Upper lobe of right lung (tissue), 1 donor: ENCODE results near the gene MKS1. TPM values are rescaled to one million over a fixed set of nuclear protein-coding genes. Genes with fewer than 3 reads are reported as not detected.

Source experiments
- ATAC-seq: fragments of 200-7000 bp; cut with Tn5 transposase; one replicate; pipeline ENCODE4 v1.9.1; 2020; ENCODE audit warnings: mild to moderate bottlenecking, moderate library complexity
- DNase-seq: peaks from one replicate; pipeline ENCODE4 v3.0.0-alpha.2; 2020
- H3K27ac ChIP-seq: fragments of 200-600 bp; one replicate; pipeline ENCODE4 v1.8.0; 2022
- H3K27me3 ChIP-seq: fragments of 200-600 bp; one replicate; pipeline ENCODE4 v1.8.0; 2022; ENCODE audit warnings: mild to moderate bottlenecking
- H3K36me3 ChIP-seq: fragments of 200-600 bp; one replicate; pipeline ENCODE4 v1.8.0; 2022
- H3K4me1 ChIP-seq: fragments of 200-600 bp; one replicate; pipeline ENCODE4 v1.8.0; 2022
- H3K4me3 ChIP-seq: fragments of 200-600 bp; one replicate; pipeline ENCODE4 v1.8.0; 2022; ENCODE audit warnings: mild to moderate bottlenecking
- H3K9me3 ChIP-seq: fragments of 200-600 bp; one replicate; pipeline ENCODE4 v1.8.0; 2022
- CTCF ChIP-seq: fragments of 200-600 bp; IDR thresholded peaks from one replicate; pipeline ENCODE4 v1.8.0; 2022; ENCODE audit warnings: antibody characterized with exemption
- intact Hi-C: fragments of 100-400 bp; cut with DNase I; formaldehyde crosslinking; loops from one replicate; pipeline ENCODE4 v1.11.0; 2022
- total RNA-seq: library from RNA; stranded (reverse); fragmentation: NEBNext Ultra II Directional; extraction: Animal tissue kit (Norgen Biotek cat#: 25700); gene quantifications from one replicate; pipeline ENCODE4 v1.2.1, GENCODE V29; 2021
- donor health status: DM: no; HTN: yes; CAD: no; lungs with severe emphysema.

Gene MKS1
- total RNA-seq, 1 donor from 2014 or later, result 15.9 TPM

DNA sequence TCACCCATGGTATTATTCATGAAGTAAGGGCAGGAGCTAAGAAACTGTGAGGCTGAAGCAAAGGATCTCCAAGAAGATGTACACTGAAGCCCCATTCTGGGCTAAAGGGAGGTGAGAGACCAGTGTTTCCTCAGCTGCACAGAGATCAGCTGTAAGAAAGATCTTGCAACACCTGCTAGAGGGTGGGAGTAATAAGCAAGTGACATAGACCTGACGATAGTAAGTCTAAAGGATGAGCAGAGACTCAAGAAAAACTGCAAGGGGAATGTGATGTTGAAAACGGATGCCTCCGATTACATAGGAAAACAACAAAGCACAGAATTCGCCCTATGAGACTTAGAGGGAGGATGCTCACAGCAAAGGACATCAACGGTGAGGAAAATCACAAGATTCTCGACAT is 52.4 kb downstream of the MKS1 start, which contains the start of gene OR4D2:
TSS of gene OR4D2 (plus strand) at position 301 of the 400 bp plus-strand sequence. CDS start 2,674 bp downstream, outside the sequence.
- Histone ChIP-seq H3K4me1 (no peaks in the 10 kb centered on the region), H3K27me3 (no peaks in the 10 kb centered on the region), H3K4me3 (no peak within 1 kb of the TSS), H3K27ac (no peak within 1 kb of the TSS), H3K9me3 (no peaks in the 10 kb centered on the region), H3K36me3 (no peaks in the 10 kb centered on the region)
- intact Hi-C loops, result no loop called here
- DNase-seq (no peak), ATAC-seq (no peak)
- TF ChIP-seq CTCF, result no peak

GRCh38 chr17:58165981-58166380 is 53.1 kb downstream of the MKS1 start:
- H3K36me3 ChIP-seq, result no peaks in the 10 kb centered on the region
- DNase-seq (no peak), ATAC-seq (no peak)
- H3K27ac ChIP-seq, result no peak overlapping the region
- no peak overlapping the region for H3K4me3 ChIP-seq
- no peaks in the 10 kb centered on the region for H3K4me1 ChIP-seq
- no peak for TF ChIP-seq CTCF
- H3K27me3 ChIP-seq, result peaks cover 1% of the 10 kb centered on the region
- no peaks in the 10 kb centered on the region for H3K9me3 ChIP-seq
- intact Hi-C loops, result no loop called here

GRCh38 chr17:58161566-58161965 is 57.5 kb downstream of the MKS1 start:
- intact Hi-C loops, result no loop called here
- H3K27ac ChIP-seq, result no peak overlapping the region
- no peaks in the 10 kb centered on the region for H3K36me3 ChIP-seq
- H3K4me1 ChIP-seq, result no peaks in the 10 kb centered on the region
- H3K27me3 ChIP-seq, result peaks cover 39% of the 10 kb centered on the region
- H3K4me3 ChIP-seq, result no peak overlapping the region
- no peak for TF ChIP-seq CTCF
- no peaks in the 10 kb centered on the region for H3K9me3 ChIP-seq
- ATAC-seq (no peak), DNase-seq (no peak)

GRCh38 chr17:58158181-58158580 is 60.9 kb downstream of the MKS1 start:
- peaks cover 54% of the 10 kb centered on the region for H3K27me3 ChIP-seq

GRCh38 chr17:58156839-58157803 is 61.9 kb downstream of the MKS1 start:
- no peaks in the 10 kb centered on the region for H3K36me3 ChIP-seq
- no peaks in the 10 kb centered on the region for H3K4me1 ChIP-seq
- peak overlapping the region; percentile 39 for H3K4me3 ChIP-seq
- H3K27me3 ChIP-seq, result peaks cover 57% of the 10 kb centered on the region
- DNase-seq (peak; percentile 66), ATAC-seq (peak; percentile 80)
- no peak overlapping the region for H3K27ac ChIP-seq
- intact Hi-C loops, result no loop called here
- no peaks in the 10 kb centered on the region for H3K9me3 ChIP-seq
- no peak for TF ChIP-seq CTCF

More at GRCh38 chr17:58158181-58158580, 60.9 kb downstream of the MKS1 start:
- TF ChIP-seq CTCF, result no peak
- Histone ChIP-seq H3K9me3 (no peaks in the 10 kb centered on the region), H3K4me3 (no peak overlapping the region), H3K36me3 (no peaks in the 10 kb centered on the region), H3K27ac (no peak overlapping the region), H3K4me1 (no peaks in the 10 kb centered on the region)
- ATAC-seq (no peak), DNase-seq (no peak)
- intact Hi-C loops, result no loop called here

Other genes starting within 250 kb of the MKS1 start
- gene VEZF1, start 231.0 kb downstream of the MKS1 start, total RNA-seq, result 77.1 TPM
- gene SRSF1, start 212.0 kb downstream of the MKS1 start, total RNA-seq, result 153 TPM
- 37.8 TPM for gene DYNLL2, start 135.8 kb downstream of the MKS1 start, total RNA-seq
- gene OR4D1, start 70.9 kb downstream of the MKS1 start, total RNA-seq, result not detected
- gene OR4D2, start 52.3 kb downstream of the MKS1 start, total RNA-seq, result not detected
- gene EPX, start 26.5 kb downstream of the MKS1 start, total RNA-seq, result not detected
- gene LPO, start 19.3 kb upstream of the MKS1 start, total RNA-seq, result not detected
- 0.35 TPM for gene MPO, start 61.7 kb upstream of the MKS1 start, total RNA-seq
- 21.0 TPM for gene TSPOAP1, start 109.5 kb upstream of the MKS1 start, total RNA-seq
- 82.4 TPM for gene SUPT4H1, start 132.9 kb upstream of the MKS1 start, total RNA-seq
- 7.5 TPM for gene RNF43, start 198.3 kb upstream of the MKS1 start, total RNA-seq